Activated CD8-positive, alpha-beta memory T cell treated with anti-CD3 and anti-CD28 coated beads, Interleukin-2, amount 10 ng/mL, durations not matched to agents 7 days and 5 days (primary cell): Measurements from ENCODE around the gene XAB2. TPM values are rescaled to one million over a fixed set of nuclear protein-coding genes. Genes with fewer than 3 reads are reported as not detected.

Source experiments
- ATAC-seq: fragments of 150-1000 bp; cut with Tn5 transposase; one replicate; pipeline ENCODE4 v1.10.0; 2021; ENCODE audit warnings: moderate library complexity
- CTCF ChIA-PET: fragments of 350-600 bp; sonication (Branson Sonifier 250); formaldehyde crosslinking; loops from one replicate; lab custom pipeline; 2021; ENCODE audit warnings: antibody characterized with exemption; lab: Charles Lee
- DNase-seq: peaks from one replicate; pipeline ENCODE4 v3.0.0-alpha.2; 2020
- H3K27ac Mint-ChIP-seq: one replicate; pipeline ENCODE4 v1.8.0; 2021; ENCODE audit warnings: mild to moderate bottlenecking, mixed read lengths
- H3K27me3 Mint-ChIP-seq: one replicate; pipeline ENCODE4 v1.8.0; 2021; ENCODE audit warnings: mixed read lengths
- H3K36me3 Mint-ChIP-seq: one replicate; pipeline ENCODE4 v1.8.0; 2021; ENCODE audit warnings: mild to moderate bottlenecking, mixed read lengths
- H3K4me1 Mint-ChIP-seq: one replicate; pipeline ENCODE4 v1.8.0; 2021; ENCODE audit warnings: mixed read lengths
- H3K4me3 Mint-ChIP-seq: one replicate; pipeline ENCODE4 v1.8.0; 2021; ENCODE audit warnings: mild to moderate bottlenecking, moderate library complexity, mixed read lengths
- H3K9me3 Mint-ChIP-seq: one replicate; pipeline ENCODE4 v1.8.0; 2022; ENCODE audit warnings: low read depth, mixed read lengths
- total RNA-seq, 2 experiments: library from RNA; stranded (reverse); gene quantifications; one replicate each; pipeline ENCODE4 v1.2.3, GENCODE V29; 2021

XAB2 gene
- 10 to 100 TPM; 43.7 to 51.5 TPM for total RNA-seq

DNA sequence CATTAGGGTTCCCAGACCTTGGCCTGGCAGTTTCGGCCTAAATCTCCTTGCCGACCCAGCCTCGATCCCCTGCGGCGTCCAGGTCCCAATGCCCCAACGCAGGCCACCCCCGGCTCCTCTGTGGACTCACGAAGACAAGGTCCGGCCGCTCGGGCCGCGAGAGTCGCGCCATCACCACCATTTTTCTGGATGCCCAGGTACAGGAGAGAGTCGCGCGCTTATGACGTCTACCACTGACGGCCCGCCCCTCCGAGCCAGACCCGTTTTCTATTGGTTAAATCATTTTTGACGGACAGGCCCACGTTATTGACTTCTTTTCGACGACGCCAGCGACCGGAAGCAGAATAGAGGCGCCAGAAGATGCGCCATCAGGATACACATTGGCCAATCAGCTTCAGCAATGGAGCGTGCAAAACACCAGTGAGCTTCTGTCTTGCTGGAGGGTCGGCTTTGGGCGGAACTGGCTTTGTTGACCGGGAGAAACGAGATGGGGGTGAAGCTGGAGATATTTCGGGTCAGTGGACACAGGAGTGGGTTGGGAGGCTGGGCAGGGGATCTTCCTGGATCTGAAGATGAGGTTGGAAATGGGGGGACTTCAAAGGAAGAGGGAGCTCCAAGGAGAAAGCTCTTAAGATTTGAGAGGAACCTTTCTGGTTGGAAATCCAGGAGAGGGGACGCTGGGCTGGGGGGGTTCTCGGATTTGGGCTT is at the start of gene XAB2, which contains the start of gene PET100:
TSS of gene XAB2 (minus strand) at position 199 of the 708 bp plus-strand sequence. CDS start at position 181, 18 bp downstream.
TSS of gene PET100 (plus strand) at position 447 of the 708 bp plus-strand sequence. CDS start at position 488, 41 bp downstream.
- CTCF ChIA-PET: interaction anchor here (0.8 to 2.9 kb wide), 10 partner anchors 9 to 315 kb away, joined by 3 to 12 read pairs (median 6); partner anchors contain the start of genes ARHGEF18, TIMM44 and TRAPPC5
- Mint-ChIP-seq H3K27me3 (no peaks in the 10 kb centered on the region), H3K4me3 (peak within 1 kb of the TSS; percentile 97), H3K4me1 (peaks cover 33% of the 10 kb centered on the region), H3K9me3 (no peaks in the 10 kb centered on the region), H3K36me3 (peaks cover 6% of the 10 kb centered on the region), H3K27ac (peak within 1 kb of the TSS; percentile 99)
- ATAC-seq (peak; percentile 99), DNase-seq (peak; percentile 98)

DNA sequence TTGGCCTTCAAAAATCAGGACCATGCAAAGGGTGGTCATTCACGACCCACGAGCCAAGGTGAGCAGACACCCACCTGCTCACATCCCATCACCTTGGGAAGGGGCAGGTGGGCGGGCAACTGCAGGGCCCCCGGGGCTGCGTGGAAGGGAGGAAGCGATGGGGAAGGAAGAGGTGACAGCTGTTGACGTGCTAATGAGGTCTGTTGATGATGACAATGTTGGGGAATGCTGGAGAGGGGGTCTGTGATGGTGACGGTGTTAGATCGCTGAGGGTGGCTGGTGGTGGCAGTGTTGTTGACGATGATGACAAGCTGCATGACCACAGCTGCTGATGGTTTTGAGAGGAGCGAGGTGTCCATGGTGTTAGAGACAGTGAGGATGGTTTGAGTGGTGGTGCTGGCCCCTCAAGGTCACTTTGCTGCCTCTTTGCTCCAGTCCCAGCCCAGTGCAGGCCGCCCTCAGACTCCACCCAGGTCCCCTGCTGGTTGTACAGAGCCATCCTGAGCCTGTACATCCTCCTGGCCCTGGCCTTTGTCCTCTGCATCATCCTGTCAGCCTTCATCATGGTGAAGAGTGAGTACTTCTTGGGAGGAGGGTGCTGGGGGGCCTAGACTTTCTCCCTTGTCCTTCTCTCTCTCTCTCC is 48.4 kb upstream of the XAB2 start:
- Mint-ChIP-seq H3K9me3 (no peaks in the 10 kb centered on the region), H3K4me1 (peaks cover 40% of the 10 kb centered on the region), H3K27me3 (peaks cover 33% of the 10 kb centered on the region), H3K36me3 (peaks cover 6% of the 10 kb centered on the region), H3K4me3 (no peak overlapping the region), H3K27ac (no peak overlapping the region)
- CTCF ChIA-PET: interaction anchor here (1.0 to 1.8 kb wide), 4 partner anchors 19 to 122 kb away, joined by 3 to 8 read pairs (median 4); no protein-coding TSS in a partner anchor
- ATAC-seq: no peak
- no peak for DNase-seq

DNA sequence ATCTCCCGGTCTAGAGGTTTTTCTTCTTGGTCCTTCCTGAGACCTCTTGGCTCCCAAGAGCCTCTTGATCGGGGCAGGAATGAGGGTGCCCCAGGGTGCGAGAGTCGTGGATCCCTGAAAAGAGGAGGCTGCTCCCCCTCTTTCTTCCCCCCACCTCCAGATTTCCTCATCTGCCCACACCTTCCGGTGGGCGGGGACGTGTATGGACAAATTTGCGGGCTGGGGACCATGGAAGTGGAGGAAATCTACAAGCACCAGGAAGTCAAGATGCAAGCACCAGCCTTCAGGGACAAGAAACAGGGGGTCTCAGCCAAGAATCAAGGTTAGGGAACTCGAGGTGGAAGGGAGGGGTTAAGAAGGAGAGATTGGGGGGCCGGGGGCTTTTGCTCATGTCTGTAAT is 47.5 kb upstream of the XAB2 start, which contains the start of gene MCEMP1:
TSS of gene MCEMP1 (plus strand) at position 237 of the 400 bp plus-strand sequence. CDS start at position 268, 31 bp downstream.
- DNase-seq: no peak
- no peak within 1 kb of the TSS for H3K4me3 Mint-ChIP-seq
- H3K27me3 Mint-ChIP-seq: peaks cover 35% of the 10 kb centered on the region
- peaks cover 2% of the 10 kb centered on the region for H3K36me3 Mint-ChIP-seq
- CTCF ChIA-PET: interaction anchor here (1.0 kb wide), 1 partner anchor 18 kb away, joined by 3 read pairs; no protein-coding TSS in a partner anchor
- no peaks in the 10 kb centered on the region for H3K9me3 Mint-ChIP-seq
- no peak within 1 kb of the TSS for H3K27ac Mint-ChIP-seq
- ATAC-seq: no peak
- H3K4me1 Mint-ChIP-seq: peaks cover 35% of the 10 kb centered on the region

DNA sequence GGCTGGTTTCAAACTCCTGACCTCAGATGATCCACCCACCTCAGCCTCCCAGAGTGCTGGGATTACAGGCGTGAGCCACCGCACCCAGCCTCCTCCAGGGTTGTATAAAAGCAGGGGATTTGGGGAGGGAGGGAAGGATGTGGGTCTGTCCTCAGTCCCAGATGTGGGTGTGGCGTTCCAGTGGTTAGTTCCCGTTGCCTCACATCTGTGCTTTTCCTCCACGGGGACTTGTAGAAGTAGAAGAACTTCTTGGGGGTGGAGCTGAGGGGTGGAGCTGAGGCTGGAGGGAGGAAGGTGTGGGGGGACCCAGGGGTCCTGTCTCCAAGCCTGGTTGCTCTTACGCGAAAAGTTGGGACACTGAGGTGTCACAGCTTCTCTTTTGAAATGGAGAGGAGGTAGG is 47.0 kb upstream of the XAB2 start:
- no peak overlapping the region for H3K27ac Mint-ChIP-seq
- ATAC-seq: no peak
- H3K27me3 Mint-ChIP-seq: peaks cover 38% of the 10 kb centered on the region
- CTCF ChIA-PET: interaction anchor here (1.0 kb wide), 1 partner anchor 123 kb away, joined by 4 read pairs; no protein-coding TSS in a partner anchor
- no peak for DNase-seq
- H3K4me1 Mint-ChIP-seq: peaks cover 32% of the 10 kb centered on the region
- no peak overlapping the region for H3K4me3 Mint-ChIP-seq
- H3K9me3 Mint-ChIP-seq: no peaks in the 10 kb centered on the region
- no peaks in the 10 kb centered on the region for H3K36me3 Mint-ChIP-seq

DNA sequence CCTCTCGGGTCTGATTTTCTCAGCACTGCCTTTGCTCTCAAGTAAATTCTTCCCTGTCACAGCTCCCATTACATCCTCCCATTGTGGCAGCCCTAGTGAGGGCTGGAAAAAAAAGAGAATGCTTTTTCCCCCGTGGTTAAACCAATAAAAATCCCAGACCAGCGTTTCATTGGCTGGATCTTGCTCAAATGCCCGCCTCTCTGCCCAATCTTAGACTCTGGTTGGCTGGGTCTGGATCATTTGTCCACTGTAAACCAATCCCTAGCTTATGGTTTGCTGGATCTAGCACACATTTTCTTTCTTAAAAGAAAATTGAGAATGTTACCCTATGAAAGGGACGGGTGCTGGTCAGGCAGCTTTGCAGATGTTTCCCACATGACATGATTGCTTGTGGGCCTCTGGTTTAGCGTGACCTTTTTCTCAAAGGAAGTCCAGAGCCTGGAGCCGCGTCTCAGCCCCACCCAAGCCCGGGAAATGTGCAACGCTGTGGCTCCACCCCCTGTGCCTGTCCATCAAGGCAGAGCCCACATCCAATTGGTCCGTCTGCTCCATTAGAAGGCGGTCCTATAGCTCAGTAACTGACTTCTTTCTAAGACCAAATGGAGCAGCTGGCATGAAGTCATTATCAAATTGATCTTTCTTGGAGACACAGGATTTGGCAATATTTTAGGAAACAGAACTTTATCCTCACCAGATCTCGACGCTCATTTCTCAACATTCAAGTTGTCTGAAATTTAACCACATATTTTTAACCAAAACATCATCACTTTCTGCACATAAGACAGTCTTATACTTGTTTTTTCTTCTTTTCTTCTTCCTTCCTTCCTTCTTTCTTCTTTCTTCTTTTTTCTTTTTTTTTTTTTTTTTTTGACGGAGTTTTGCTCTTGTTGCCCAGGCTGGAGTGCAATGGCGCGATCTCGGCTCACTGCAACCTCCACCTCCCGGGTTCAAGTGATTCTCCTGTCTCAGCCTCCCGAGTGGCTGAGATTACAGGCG is 45.0 kb upstream of the XAB2 start:
- H3K4me1 Mint-ChIP-seq: peaks cover 33% of the 10 kb centered on the region
- no peak overlapping the region for H3K4me3 Mint-ChIP-seq
- no peak overlapping the region for H3K27ac Mint-ChIP-seq
- H3K36me3 Mint-ChIP-seq: no peaks in the 10 kb centered on the region
- ATAC-seq (peak; percentile 69), DNase-seq (peak; percentile 50)
- H3K9me3 Mint-ChIP-seq: no peaks in the 10 kb centered on the region
- H3K27me3 Mint-ChIP-seq: peaks cover 51% of the 10 kb centered on the region
- CTCF ChIA-PET: interaction anchor here (1.5 kb wide), 1 partner anchor 22 kb away, joined by 4 read pairs; no protein-coding TSS in a partner anchor

DNA sequence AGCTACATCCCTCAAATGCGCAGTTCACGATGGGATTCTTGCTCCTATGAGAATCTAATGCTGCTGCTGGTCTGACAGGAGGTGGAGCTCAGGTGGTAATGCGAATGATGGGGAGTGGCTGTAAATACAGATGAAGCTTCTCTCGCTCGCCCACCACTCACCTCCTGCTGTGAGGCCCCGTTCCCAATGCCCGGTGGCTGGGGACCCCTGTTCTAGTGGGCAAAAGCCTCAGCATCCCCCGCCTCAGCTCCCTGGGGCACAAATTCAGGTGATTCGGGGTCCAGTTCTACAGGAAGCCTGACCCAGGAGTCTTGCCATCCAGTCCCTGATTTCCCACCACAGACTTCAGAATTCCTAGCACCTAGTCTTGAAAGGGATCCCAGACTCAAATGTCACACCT is 43.2 kb upstream of the XAB2 start:
- Mint-ChIP-seq H3K27ac (no peak overlapping the region), H3K27me3 (peaks cover 42% of the 10 kb centered on the region), H3K9me3 (no peaks in the 10 kb centered on the region), H3K36me3 (no peaks in the 10 kb centered on the region), H3K4me3 (no peak overlapping the region), H3K4me1 (peaks cover 30% of the 10 kb centered on the region)
- CTCF ChIA-PET: interaction anchor here (2.1 kb wide), 1 partner anchor 8 kb away, joined by 11 read pairs; the partner anchor contains the start of gene TRAPPC5
- no peak for DNase-seq
- ATAC-seq: no peak

DNA sequence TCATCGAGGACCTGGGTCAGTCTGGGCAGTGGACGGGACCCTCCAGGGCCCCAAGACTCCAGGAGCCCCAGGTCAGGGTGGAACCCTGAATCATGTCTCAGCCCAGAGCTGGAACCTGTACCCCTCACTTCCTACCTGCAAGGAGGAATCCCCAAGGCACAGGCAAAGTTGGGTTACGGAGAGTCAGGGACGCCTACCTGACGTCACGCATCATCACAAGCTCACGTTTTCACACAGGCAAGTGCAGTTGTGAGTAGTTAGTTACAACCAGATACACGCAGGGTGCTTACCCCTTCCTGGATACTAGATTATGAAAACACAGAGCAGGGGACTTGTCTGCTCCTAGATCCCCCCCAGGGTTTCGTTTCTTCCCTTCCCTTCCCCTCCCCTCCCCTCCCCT is 41.4 kb upstream of the XAB2 start:
- Mint-ChIP-seq H3K27ac (no peak overlapping the region), H3K36me3 (no peaks in the 10 kb centered on the region), H3K9me3 (no peaks in the 10 kb centered on the region), H3K27me3 (peaks cover 31% of the 10 kb centered on the region), H3K4me1 (peaks cover 19% of the 10 kb centered on the region), H3K4me3 (no peak overlapping the region)
- ATAC-seq (no peak), DNase-seq (no peak)
- CTCF ChIA-PET: interaction anchor here (1.6 to 2.1 kb wide), 5 partner anchors 10 to 303 kb away, joined by 4 to 11 read pairs (median 5); partner anchors contain the start of gene TRAPPC5

DNA sequence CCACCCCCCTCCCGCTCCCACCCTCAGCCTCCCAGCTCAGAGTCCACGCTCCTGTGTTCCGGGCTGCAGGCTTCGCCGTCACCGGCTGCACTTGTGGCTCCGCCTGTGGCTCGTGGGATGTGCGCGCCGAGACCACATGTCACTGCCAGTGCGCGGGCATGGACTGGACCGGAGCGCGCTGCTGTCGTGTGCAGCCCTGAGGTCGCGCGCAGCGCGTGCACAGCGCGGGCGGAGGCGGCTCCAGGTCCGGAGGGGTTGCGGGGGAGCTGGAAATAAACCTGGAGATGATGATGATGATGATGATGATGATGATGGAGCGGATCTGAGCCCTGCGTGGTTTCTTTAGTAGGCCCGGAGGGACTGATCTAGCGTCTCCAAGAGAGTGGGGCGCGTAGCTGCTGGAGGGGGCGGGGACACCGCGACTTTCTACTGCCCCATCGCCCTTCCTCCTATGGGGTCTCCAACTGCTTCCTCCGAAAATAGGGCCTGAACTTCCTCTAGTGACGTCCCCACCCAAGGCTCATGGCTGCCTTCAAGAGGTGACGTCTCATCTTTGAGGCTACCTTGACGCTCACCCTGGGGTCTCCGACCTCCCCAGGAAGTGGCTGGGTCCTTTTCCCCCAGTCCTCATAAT is 40.9 kb upstream of the XAB2 start:
- H3K4me3 Mint-ChIP-seq: peak overlapping the region; percentile 46
- H3K9me3 Mint-ChIP-seq: no peaks in the 10 kb centered on the region
- H3K27me3 Mint-ChIP-seq: peaks cover 29% of the 10 kb centered on the region
- no peaks in the 10 kb centered on the region for H3K36me3 Mint-ChIP-seq
- peak; percentile 57 for DNase-seq
- peaks cover 18% of the 10 kb centered on the region for H3K4me1 Mint-ChIP-seq
- ATAC-seq: peak; percentile 60
- CTCF ChIA-PET: interaction anchor here (1.6 to 2.8 kb wide), 6 partner anchors 10 to 303 kb away, joined by 4 to 23 read pairs (median 6); partner anchors contain the start of gene TRAPPC5
- H3K27ac Mint-ChIP-seq: no peak overlapping the region

DNA sequence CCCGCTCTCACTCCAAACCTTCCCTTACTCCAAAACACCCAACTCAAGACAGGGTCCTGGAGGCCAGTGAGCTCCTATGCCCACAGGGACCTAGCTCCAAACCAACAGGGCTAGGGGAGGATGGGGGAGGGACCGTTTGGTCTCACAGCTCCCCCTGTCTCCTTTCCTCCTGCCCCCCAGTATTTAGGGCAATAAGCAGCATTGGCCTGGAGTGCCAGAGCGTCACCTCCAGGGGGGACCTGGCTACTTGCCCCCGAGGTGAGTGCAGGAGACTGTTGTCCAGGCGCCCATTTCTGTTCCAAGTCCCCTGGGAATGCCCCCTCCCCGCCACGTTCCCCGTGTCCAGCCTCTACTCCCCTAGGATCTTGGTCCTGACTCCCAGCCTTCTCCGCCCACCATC is 40.3 kb upstream of the XAB2 start:
- Mint-ChIP-seq H3K4me1 (peaks cover 18% of the 10 kb centered on the region), H3K9me3 (no peaks in the 10 kb centered on the region), H3K27ac (no peak overlapping the region), H3K4me3 (no peak overlapping the region), H3K36me3 (no peaks in the 10 kb centered on the region), H3K27me3 (peaks cover 29% of the 10 kb centered on the region)
- no peak for ATAC-seq
- CTCF ChIA-PET: interaction anchor here (1.6 to 2.8 kb wide), 5 partner anchors 11 to 302 kb away, joined by 5 to 23 read pairs (median 6); partner anchors contain the start of gene TRAPPC5
- no peak for DNase-seq

DNA sequence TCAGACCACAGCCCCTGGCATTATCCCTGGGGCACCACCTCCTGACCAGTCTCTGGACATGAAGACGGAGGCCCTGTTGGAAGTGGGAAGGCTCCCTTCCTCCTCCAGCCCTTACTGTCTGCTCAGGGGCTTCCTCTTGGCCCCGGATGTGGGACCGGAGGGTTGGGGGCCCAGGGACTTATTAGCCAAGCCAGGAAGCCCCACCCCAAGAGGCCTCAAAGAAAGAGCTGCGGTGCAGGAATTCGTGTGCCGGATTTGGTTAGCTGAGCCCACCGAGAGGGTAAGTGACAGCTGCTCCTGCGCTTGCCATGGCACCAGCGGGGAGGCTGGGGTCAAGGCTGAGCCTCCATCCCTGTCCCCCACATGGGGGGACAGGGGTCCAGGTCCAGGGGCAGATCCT is 39.5 kb upstream of the XAB2 start, which contains the start of gene RETN:
TSS of gene RETN (plus strand) at position 208 of the 400 bp plus-strand sequence. CDS start 278 bp downstream, outside the sequence.
- Mint-ChIP-seq H3K36me3 (no peaks in the 10 kb centered on the region), H3K27ac (no peak within 1 kb of the TSS), H3K4me3 (no peak within 1 kb of the TSS), H3K4me1 (peaks cover 13% of the 10 kb centered on the region), H3K9me3 (no peaks in the 10 kb centered on the region), H3K27me3 (peaks cover 23% of the 10 kb centered on the region)
- CTCF ChIA-PET: interaction anchor here (1.9 to 2.8 kb wide), 3 partner anchors 12 to 131 kb away, joined by 5 to 23 read pairs (median 11); partner anchors contain the start of gene TRAPPC5
- ATAC-seq (no peak), DNase-seq (no peak)

DNA sequence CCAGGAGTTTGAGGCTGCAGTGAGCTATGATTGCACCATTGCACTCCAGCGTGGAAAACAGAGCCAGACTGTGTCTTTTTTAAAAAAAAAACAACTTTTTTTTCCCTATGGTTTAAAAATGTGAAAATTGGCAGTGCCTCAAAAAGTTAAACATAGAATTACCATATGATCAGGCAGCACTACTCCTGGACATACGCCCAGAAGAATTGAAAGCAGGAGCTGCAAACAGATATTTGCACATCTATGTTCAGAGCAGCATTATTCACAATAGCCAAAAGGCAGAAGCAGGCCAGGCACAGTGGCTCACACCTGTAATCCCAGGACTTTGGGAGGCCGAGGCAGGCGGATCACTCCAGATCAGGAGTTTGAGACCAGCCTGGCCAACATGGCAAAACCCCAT is 35.7 kb upstream of the XAB2 start:
- DNase-seq: no peak
- Mint-ChIP-seq H3K4me3 (no peak overlapping the region), H3K27me3 (peaks cover 7% of the 10 kb centered on the region), H3K27ac (no peak overlapping the region), H3K4me1 (peaks cover 7% of the 10 kb centered on the region), H3K9me3 (no peaks in the 10 kb centered on the region), H3K36me3 (no peaks in the 10 kb centered on the region)
- no peak for ATAC-seq
- CTCF ChIA-PET: interaction anchor here (4.2 kb wide), 1 partner anchor 16 kb away, joined by 14 read pairs; the partner anchor contains the start of gene TRAPPC5
